ENCODE measurements around the gene GLYR1. TPM values are rescaled to one million over a fixed set of nuclear protein-coding genes. Genes with fewer than 3 reads are reported as not detected.
"Not testable (repeated sequence)": the region's sequence is repeated elsewhere in the genome, so short reads cannot be mapped to it uniquely, and the experiment has no call there.

GLYR1 gene
- total RNA-seq, 4 donors from 2014 or later, result 57.5 to 168 (median 66.9) TPM

DNA sequence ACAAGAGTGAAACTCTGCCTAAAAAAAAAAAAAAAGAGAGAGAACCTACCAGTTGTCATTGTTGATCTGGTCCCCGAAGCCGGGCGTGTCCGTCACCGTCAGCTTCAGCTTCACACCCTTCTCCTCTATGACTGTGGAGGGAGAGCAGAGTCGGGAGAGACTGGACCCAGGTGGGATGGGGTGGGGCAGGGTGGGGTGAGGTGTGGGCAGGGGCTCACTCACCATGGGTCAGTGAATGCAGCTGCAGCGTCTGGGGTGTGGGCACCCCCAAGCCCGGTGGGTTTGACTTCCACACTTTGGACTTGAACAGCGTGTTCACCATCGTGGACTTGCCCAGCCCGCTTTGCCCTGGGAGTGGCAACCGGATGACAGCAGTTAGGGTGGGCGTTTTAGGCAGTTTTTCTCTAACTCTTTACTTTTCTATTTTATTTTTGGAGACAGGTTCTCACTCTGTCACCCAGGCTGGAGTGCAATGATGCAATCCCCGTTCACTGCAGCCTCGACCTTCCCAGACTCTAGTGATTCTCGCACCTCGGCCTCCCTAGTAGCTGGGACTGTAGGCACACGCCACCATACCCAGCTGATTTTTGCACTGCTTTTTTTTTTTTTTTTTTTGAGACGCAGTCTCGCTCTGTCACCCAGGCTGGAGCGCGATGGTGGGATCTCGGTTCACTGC, 61.2 kb downstream of the GLYR1 start:
- no peak for TF ChIP-seq CTCF (IDR thresholded peaks at IDR 0.05)
- no peak for TF ChIP-seq POLR2A (IDR thresholded peaks at IDR 0.05)
- Histone ChIP-seq H3K36me3 (no peaks in the 10 kb centered on the region), H3K4me3 (no peak overlapping the region), H3K27me3 (no peaks in the 10 kb centered on the region), H3K27ac (no peak overlapping the region), H3K4me1 (no peaks in the 10 kb centered on the region), H3K9me3 (no peaks in the 10 kb centered on the region)
- DNase-seq, result no peak

- not testable (repeated sequence) for H3K4me3 ChIP-seq, H3K27me3 ChIP-seq, H3K36me3 ChIP-seq, DNase-seq, H3K4me1 ChIP-seq, H3K27ac ChIP-seq, H3K9me3 ChIP-seq
Measured at GRCh38 chr16:4784444-4784987, 62.6 kb downstream of the GLYR1 start.

DNA sequence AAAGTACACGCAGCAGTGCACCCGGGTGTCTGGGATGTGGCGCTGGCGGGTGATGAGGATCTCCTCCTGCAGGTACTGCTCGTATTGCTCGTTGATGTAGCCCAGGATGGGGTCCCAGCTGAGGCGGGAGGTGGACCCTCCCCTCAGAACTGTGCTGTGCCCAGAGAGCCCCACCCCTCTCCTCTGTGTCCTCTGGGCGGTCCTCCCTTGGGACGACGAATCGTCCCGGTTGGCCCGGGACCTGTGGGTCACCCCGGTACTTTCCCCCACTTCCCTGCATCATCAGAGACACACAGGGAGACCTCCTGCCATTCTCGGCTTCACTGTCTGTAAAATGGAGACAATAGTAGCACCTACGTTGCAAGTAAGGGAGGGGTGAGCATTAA, 63.1 kb downstream of the GLYR1 start:
- Histone ChIP-seq H3K9me3 (no peaks in the 10 kb centered on the region), H3K27ac (no peak overlapping the region), H3K27me3 (no peaks in the 10 kb centered on the region), H3K4me3 (no peak overlapping the region), H3K36me3 (no peaks in the 10 kb centered on the region), H3K4me1 (no peaks in the 10 kb centered on the region)
- no peak for DNase-seq
- TF ChIP-seq CTCF (IDR thresholded peaks at IDR 0.05), result no peak

DNA sequence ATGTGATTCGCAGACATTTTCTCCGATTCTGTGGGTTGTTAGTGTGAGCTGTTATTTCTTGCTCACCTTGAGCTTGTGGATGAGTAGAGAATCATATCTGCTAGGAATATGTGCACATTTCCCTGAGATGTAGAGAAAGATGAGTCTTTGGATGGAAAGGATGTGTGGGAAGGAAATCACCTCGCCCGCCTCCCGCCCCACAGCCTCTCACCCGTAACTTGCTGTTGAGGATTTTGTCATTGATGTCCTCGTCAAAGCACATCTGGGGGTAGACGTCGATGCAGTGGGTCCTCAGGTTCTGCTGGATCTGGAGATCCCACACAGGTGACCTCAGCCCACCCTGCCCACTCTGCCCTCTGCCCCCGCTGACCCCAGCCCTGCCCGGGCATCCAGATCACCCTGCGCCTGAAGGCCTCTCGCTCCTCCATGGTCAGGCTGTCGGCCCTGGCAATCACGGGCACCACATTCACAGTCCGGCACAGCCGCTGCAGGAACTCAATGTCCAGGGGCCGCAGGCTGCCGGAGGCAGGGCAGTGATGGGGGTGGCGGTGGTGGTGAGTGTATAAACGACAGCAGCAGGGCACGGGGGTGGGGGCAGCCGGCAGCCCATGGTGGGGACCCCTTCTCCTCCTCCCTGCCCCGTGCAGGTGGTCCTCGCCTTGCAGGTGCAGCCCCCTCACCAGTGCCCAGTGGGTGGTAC, 63.7 kb downstream of the GLYR1 start:
- Histone ChIP-seq H3K9me3 (no peaks in the 10 kb centered on the region), H3K36me3 (no peaks in the 10 kb centered on the region), H3K4me3 (no peak overlapping the region), H3K27me3 (no peaks in the 10 kb centered on the region), H3K4me1 (no peaks in the 10 kb centered on the region), H3K27ac (no peak overlapping the region)
- DNase-seq, result no peak
- TF ChIP-seq POLR2A (IDR thresholded peaks at IDR 0.05) (no peak), CTCF (IDR thresholded peaks at IDR 0.05) (no peak)

DNA sequence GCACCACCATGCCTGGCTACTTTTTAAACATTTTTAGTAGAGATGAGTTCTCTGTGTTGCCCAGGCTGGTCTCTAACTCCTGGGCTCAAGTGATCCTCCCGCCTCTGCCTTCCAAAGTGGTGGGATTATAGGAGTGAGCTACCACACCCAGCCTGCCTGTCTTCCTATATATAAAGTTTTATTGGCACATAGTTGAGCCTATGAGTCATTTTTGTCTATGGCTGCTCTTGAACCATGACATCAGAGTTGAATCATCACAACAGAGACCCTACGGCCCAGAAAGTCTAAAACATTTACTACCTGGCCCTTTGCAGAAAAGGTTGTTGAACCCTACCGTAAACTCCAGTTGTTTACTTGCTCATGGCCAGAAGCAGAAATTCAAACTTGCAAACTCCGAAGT, 66.9 kb downstream of the GLYR1 start:
- Histone ChIP-seq H3K36me3 (no peaks in the 10 kb centered on the region), H3K9me3 (no peaks in the 10 kb centered on the region), H3K4me1 (no peaks in the 10 kb centered on the region), H3K27me3 (no peaks in the 10 kb centered on the region), H3K27ac (no peak overlapping the region), H3K4me3 (no peak overlapping the region)
- DNase-seq, result no peak
- TF ChIP-seq CTCF (IDR thresholded peaks at IDR 0.05) (no peak), POLR2A (IDR thresholded peaks at IDR 0.05) (no peak)

DNA sequence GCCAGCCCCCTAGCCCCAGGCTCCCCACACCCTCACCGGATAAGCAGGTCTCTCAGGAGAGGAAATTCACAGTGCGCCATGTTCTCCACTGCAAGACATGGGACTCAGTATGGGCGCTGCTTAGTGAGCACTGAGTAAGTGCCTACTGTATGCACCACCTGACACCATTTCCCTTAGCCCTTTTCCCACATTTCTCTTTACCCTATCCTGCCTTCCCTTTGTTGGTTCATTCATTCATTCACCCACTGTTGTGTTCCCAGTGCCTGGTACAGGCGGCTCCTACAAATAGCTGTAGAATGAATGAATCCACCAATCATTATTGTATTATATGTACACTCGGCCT, 69.1 kb downstream of the GLYR1 start:
- TF ChIP-seq CTCF (IDR thresholded peaks at IDR 0.05), result no peak
- Histone ChIP-seq H3K4me1 (no peaks in the 10 kb centered on the region), H3K9me3 (no peaks in the 10 kb centered on the region), H3K4me3 (no peak overlapping the region), H3K27me3 (no peaks in the 10 kb centered on the region), H3K27ac (no peak overlapping the region), H3K36me3 (no peaks in the 10 kb centered on the region)
- DNase-seq, result no peak

Data from Peyer's patch (tissue), 4 donors.